Keratinocyte (primary cell): ENCODE data around the gene IFNA17. TPM values are rescaled to one million over a fixed set of nuclear protein-coding genes. Genes with fewer than 3 reads are reported as not detected.
"Not testable (repeated sequence)": the region's sequence is repeated elsewhere in the genome, so short reads cannot be mapped to it uniquely, and the experiment has no call there.

Source experiments
- DNase-seq: peaks from one replicate; pipeline ENCODE4 v3.0.0-alpha.2; 2011; ENCODE audit warnings: low read depth, missing footprints, low spot score
- FAIRE-seq: peaks from 2 replicates; lab custom pipeline; 2011; peaks lifted over from hg19 to GRCh38; lab: Jason Lieb, UNC
- H2AFZ ChIP-seq: 2 replicates; pipeline ENCODE4 v1.6.0; 2012; ENCODE audit warnings: low read length, control low read depth, inconsistent platforms; ENCODE audit not compliant: control insufficient read depth
- H3K27ac ChIP-seq: 2 replicates; pipeline ENCODE4 v1.5.1; 2011; ENCODE audit warnings: low read length; ENCODE audit not compliant: control insufficient read depth, insufficient read depth
- H3K27me3 ChIP-seq: 3 replicates; pipeline ENCODE4 v1.6.0; 2011; ENCODE audit warnings: low read length; ENCODE audit not compliant: control insufficient read depth, insufficient read depth; ENCODE audit errors: extremely low read depth
- H3K36me3 ChIP-seq, 2 experiments: 2 replicates in 1 of 2; 3 replicates in 1 of 2; pipeline ENCODE4 v1.5.1; 2011; ENCODE audit warnings: low read length in 2 of 2, mild to moderate bottlenecking in 1 of 2; ENCODE audit not compliant: control insufficient read depth in 2 of 2, insufficient read depth in 2 of 2; ENCODE audit errors: extremely low read depth in 1 of 2
- H3K4me1 ChIP-seq: 3 replicates; pipeline ENCODE4 v1.5.1; 2011; ENCODE audit warnings: low read length; ENCODE audit not compliant: control insufficient read depth, insufficient read depth; ENCODE audit errors: extremely low read depth
- H3K4me2 ChIP-seq: 3 replicates; pipeline ENCODE4 v1.6.0; 2011; ENCODE audit warnings: low read depth, low read length; ENCODE audit not compliant: control insufficient read depth, insufficient read depth; ENCODE audit errors: extremely low read depth
- H3K4me3 ChIP-seq, 3 experiments: fragments of 200-600 bp in 1 of 3; sonication (generic) in 1 of 3; 2 replicates in 2 of 3; 3 replicates in 1 of 3; pipeline ENCODE4 v1.5.1; 2011 to 2016; ENCODE audit warnings: low read length in 3 of 3, mild to moderate bottlenecking in 3 of 3, control low read depth in 2 of 3, inconsistent platforms in 1 of 3, low read depth in 1 of 3, mixed read lengths in 1 of 3, mixed run types in 1 of 3, moderate library complexity in 1 of 3; ENCODE audit not compliant: control insufficient read depth in 2 of 3, insufficient read depth in 2 of 3; ENCODE audit errors: extremely low read depth in 1 of 3
- H3K79me2 ChIP-seq: 2 replicates; pipeline ENCODE4 v1.6.0; 2012; ENCODE audit warnings: low read length; ENCODE audit not compliant: control insufficient read depth, insufficient read depth
- H3K9ac ChIP-seq: 3 replicates; pipeline ENCODE4 v1.6.0; 2011; ENCODE audit warnings: low read length; ENCODE audit not compliant: control insufficient read depth, insufficient read depth; ENCODE audit errors: extremely low read depth
- H3K9me1 ChIP-seq: 3 replicates; pipeline ENCODE4 v1.6.0; 2011; ENCODE audit warnings: low read length; ENCODE audit not compliant: control insufficient read depth, insufficient read depth; ENCODE audit errors: extremely low read depth
- H3K9me3 ChIP-seq: 2 replicates; pipeline ENCODE4 v1.5.1; 2012; ENCODE audit warnings: low read depth, low read length; ENCODE audit not compliant: control insufficient read depth
- H4K20me1 ChIP-seq: 3 replicates; pipeline ENCODE4 v1.6.0; 2011; ENCODE audit warnings: low read length; ENCODE audit not compliant: control insufficient read depth, insufficient read depth; ENCODE audit errors: extremely low read depth
- EZH2 ChIP-seq: IDR thresholded peaks from one replicate; pipeline ENCODE4 v1.6.1; 2012; ENCODE audit warnings: inconsistent platforms, mild to moderate bottlenecking, low read length, moderate library complexity
- dilution Hi-C: fragments of 300-500 bp; cut with MboI; formaldehyde crosslinking; loops from one replicate; pipeline ENCODE4 v1.7.0; 2020; ENCODE audit warnings: low sequenced_read_pairs; ENCODE audit not compliant: extremely low pct_ligation_motif_present
- polyA plus RNA-seq, 5 experiments: library from polyadenylated mRNA; depleted of rRNA in 3 of 5; stranded (reverse) in 3 of 5; stranded (forward) in 1 of 5; unstranded in 1 of 5; fragments of >200 nt; gene quantifications; 1 replicate in 1 of 5; 2 replicates in 3 of 5; 3 replicates in 1 of 5; pipeline versions ENCODE4 v1.2.1 to v1.2.3, GENCODE V29; 2011 to 2012; ENCODE audit warnings: missing spikeins in 2 of 5, low read depth in 1 of 5, low replicate concordance in 1 of 5
- TF ChIP-seq, protein P1 (sequence below), 3 experiments: IDR thresholded peaks in 1 of 3; conservative IDR thresholded peaks in 1 of 3; optimal IDR thresholded peaks in 1 of 3; 2 replicates in 2 of 3; 3 replicates in 1 of 3; pipeline versions ENCODE3 to v1.5.1; 2011; ENCODE audit warnings: low read length in 3 of 3, mild to moderate bottlenecking in 3 of 3, moderate library complexity in 2 of 3, control low read depth in 1 of 3, inconsistent platforms in 1 of 3; ENCODE audit not compliant: insufficient read depth in 2 of 3; ENCODE audit errors: extremely low read depth in 1 of 3

IFNA17 gene
- polyA plus RNA-seq, 1 donor (not counting 4 experiments of a cell fraction or from before 2014, with no cell fraction given), result not detected

DNA sequence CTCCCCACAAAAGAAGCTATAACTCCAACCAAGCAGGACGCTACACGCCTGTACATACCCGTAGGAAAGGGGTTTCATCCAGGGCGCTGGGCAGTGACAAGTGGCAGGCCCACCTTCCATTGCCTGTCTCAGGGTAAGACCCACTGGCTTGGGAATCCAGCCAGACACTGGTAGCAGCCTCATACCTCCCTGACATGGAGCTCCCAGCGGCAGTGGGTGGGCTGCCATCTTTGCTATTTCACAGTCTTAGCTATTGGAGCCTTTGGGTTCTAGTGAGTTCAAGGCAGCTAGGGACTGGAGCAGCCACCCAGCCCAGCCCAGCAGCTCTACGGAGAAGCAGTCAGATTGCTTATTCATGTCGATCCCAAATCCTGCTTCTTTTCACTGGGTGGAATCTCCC, 17.7 kb downstream of the IFNA17 start:
- Histone ChIP-seq H3K27me3 (no peaks in the 10 kb centered on the region), H3K9me1 (no peaks in the 10 kb centered on the region), H4K20me1 (no peaks in the 10 kb centered on the region), H3K27ac (no peak overlapping the region), H3K9ac (no peak overlapping the region), H3K4me1 (no peaks in the 10 kb centered on the region), H3K4me2 (no peak overlapping the region), H3K9me3 (no peaks in the 10 kb centered on the region), H3K36me3 (no peaks in the 10 kb centered on the region), H2AFZ (no peak overlapping the region), H3K4me3 (no peak overlapping the region), H3K79me2 (no peaks in the 10 kb centered on the region)
- dilution Hi-C loops, result no loop called here
- FAIRE-seq, result no peak
- DNase-seq, result no peak
- no peak for TF ChIP-seq EZH2
- TF ChIP-seq, protein P1, sequence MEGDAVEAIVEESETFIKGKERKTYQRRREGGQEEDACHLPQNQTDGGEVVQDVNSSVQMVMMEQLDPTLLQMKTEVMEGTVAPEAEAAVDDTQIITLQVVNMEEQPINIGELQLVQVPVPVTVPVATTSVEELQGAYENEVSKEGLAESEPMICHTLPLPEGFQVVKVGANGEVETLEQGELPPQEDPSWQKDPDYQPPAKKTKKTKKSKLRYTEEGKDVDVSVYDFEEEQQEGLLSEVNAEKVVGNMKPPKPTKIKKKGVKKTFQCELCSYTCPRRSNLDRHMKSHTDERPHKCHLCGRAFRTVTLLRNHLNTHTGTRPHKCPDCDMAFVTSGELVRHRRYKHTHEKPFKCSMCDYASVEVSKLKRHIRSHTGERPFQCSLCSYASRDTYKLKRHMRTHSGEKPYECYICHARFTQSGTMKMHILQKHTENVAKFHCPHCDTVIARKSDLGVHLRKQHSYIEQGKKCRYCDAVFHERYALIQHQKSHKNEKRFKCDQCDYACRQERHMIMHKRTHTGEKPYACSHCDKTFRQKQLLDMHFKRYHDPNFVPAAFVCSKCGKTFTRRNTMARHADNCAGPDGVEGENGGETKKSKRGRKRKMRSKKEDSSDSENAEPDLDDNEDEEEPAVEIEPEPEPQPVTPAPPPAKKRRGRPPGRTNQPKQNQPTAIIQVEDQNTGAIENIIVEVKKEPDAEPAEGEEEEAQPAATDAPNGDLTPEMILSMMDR (optimal IDR thresholded peaks at IDR 0.05 in 1 of 3, IDR thresholded peaks at IDR 0.05 in 1 of 3, conservative IDR thresholded peaks at IDR 0.05 in 1 of 3; ENCODE audit: extremely low read depth in 1 of 3, insufficient read depth in 2 of 3, low read length in 3 of 3), result no peak

DNA sequence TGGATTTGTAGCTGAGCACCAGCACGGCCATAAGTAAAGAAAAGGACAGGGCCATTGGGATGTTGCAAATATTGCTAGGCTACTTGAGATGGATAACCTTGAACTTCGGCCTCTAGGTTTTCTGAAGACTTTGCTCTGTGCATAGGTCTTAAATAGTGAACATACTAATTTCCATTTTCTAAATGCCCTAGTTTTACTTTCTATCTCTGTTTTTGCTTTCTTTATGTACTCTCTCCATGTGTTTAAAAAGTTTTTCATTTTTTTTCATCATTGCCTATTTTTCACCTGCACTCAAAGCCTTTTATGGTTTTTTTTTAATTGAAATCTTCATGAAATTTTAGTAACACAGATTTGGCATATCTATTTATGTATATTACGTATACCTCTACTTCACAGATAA, 21.0 kb downstream of the IFNA17 start, which contains the start of gene IFNA10:
IFNA10 (minus strand) TSS at position 101 of the 400 bp plus-strand sequence; CDS start at position 55, 46 bp downstream.
- H2AFZ ChIP-seq, H3K4me2 ChIP-seq, H3K79me2 ChIP-seq, H3K4me3 ChIP-seq, dilution Hi-C loops, DNase-seq, H4K20me1 ChIP-seq, H3K9me1 ChIP-seq, H3K36me3 ChIP-seq, H3K9me3 ChIP-seq, H3K9ac ChIP-seq, H3K4me1 ChIP-seq, H3K27ac ChIP-seq, FAIRE-seq, H3K27me3 ChIP-seq: not testable (repeated sequence)

DNA sequence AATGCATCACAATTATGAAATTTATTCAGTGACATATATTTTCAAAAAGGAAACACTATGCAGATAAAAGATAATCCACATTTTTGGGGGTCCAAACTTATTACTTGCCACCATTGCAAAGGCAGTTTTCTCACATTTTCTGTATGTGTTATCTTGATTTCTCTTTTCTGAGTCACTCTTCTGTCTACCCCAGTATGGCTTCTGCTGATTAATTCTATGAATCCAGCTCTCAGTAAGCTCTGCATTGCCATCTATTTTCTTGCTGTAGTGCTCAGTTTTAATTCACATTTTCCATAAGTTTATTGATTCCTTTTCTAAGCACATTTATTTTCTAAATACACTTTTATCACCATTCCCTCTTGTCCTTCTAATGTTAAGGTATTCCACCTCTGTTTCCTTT, 22.8 kb downstream of the IFNA17 start:
- no peak overlapping the region for H2AFZ ChIP-seq
- no peaks in the 10 kb centered on the region for H4K20me1 ChIP-seq
- DNase-seq (no peak), FAIRE-seq (no peak)
- H3K9ac ChIP-seq, result no peak overlapping the region
- H3K4me3 ChIP-seq, result no peak overlapping the region
- H3K4me1 ChIP-seq, result no peaks in the 10 kb centered on the region
- TF ChIP-seq EZH2, result no peak
- TF ChIP-seq, protein P1 (optimal IDR thresholded peaks at IDR 0.05 in 1 of 3, IDR thresholded peaks at IDR 0.05 in 1 of 3, conservative IDR thresholded peaks at IDR 0.05 in 1 of 3; ENCODE audit: extremely low read depth in 1 of 3, insufficient read depth in 2 of 3, low read length in 3 of 3), result no peak
- no peak overlapping the region for H3K4me2 ChIP-seq
- H3K9me1 ChIP-seq, result no peaks in the 10 kb centered on the region
- no peaks in the 10 kb centered on the region for H3K9me3 ChIP-seq
- dilution Hi-C loops, result no loop called here
- no peaks in the 10 kb centered on the region for H3K27me3 ChIP-seq
- no peak overlapping the region for H3K27ac ChIP-seq
- H3K79me2 ChIP-seq, result no peaks in the 10 kb centered on the region
- no peaks in the 10 kb centered on the region for H3K36me3 ChIP-seq

DNA sequence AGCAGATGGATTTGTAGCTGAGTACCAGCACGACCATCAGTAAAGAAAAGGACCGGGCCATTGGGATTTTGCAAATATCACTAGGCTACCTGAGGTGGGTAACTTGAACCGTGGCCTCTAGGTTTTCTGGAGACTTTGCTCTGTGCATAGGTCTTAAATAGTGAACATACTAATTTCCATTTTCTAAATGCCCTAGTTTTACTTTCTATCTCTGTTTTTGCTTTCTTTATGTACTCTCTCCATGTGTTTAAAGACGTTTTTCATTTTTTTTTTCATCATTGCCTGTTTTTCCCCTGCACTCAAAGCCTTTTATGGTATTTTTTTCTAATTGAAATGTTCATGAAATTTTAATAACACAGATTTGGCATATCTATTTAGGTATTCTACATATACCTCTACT, 25.9 kb downstream of the IFNA17 start, which contains the start of gene IFNA7:
IFNA7 (minus strand) TSS at position 101 of the 400 bp plus-strand sequence; CDS start at position 61, 40 bp downstream.
- DNase-seq, FAIRE-seq, H3K4me2 ChIP-seq: not testable (repeated sequence)

More for the DNA sequence above, 25.9 kb downstream of the IFNA17 start, which contains the start of gene IFNA7:
- H4K20me1 ChIP-seq, H3K27ac ChIP-seq, H3K9ac ChIP-seq, H3K9me3 ChIP-seq, H3K4me3 ChIP-seq, H3K36me3 ChIP-seq, H3K79me2 ChIP-seq, H3K27me3 ChIP-seq, H2AFZ ChIP-seq, H3K9me1 ChIP-seq, H3K4me1 ChIP-seq, dilution Hi-C loops: not testable (repeated sequence)
